G401.6 (cell line): ENCODE results near the gene NARS2.

ENCODE experiments used
- FAIRE-seq: peaks from 2 replicates; lab custom pipeline; 2012; peaks lifted over from hg19 to GRCh38; lab: Jason Lieb, UNC

Gene NARS2

GRCh38 chr11:78432956-78433355 lies 141.7 kb downstream of the NARS2 start:
- no peak for FAIRE-seq

- no peak for FAIRE-seq
Measured at GRCh38 chr11:78432058-78432515, 142.6 kb downstream of the NARS2 start.

- FAIRE-seq: no peak
Measured at GRCh38 chr11:78429660-78430059, 145.0 kb downstream of the NARS2 start.

DNA sequence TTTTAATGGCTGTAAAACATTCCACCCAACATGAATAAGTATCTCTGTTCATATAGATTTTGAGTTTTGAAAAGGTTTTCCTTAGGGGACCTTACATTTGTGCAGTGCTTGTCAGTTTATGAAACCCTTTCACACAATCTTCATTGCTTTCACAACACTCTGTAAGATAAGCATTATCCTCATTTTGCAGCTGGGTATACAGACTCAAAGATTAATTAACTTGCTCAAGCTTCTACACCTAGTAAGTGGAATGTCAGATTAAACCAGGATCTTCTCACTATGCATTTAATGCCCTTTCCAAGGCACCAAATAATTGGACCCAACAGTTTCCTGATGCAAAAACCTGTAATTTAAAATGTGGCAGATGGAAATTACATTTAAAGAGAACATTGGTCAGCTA lies 145.5 kb downstream of the NARS2 start:
- no peak for FAIRE-seq

DNA sequence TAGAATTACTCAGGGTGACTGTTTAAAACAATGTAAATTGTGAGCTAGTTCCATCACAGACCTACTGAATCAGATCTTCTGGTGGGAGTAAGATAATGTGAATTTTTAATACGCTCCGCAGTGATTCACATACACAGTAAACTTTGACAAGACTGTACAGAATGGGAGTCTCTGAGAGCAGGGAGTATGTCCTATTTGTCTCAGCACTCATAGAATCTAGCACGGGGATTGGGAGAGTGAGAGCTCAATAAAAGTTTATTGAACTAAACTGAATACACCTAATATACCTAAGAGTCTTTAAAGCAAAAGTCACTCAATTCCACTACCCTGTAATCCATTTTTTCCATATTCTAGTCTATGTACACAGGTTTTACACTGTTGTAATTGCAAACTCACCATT lies 145.9 kb downstream of the NARS2 start:
- FAIRE-seq: no peak

GRCh38 chr11:78428266-78428636 lies 146.4 kb downstream of the NARS2 start:
- no peak for FAIRE-seq

DNA sequence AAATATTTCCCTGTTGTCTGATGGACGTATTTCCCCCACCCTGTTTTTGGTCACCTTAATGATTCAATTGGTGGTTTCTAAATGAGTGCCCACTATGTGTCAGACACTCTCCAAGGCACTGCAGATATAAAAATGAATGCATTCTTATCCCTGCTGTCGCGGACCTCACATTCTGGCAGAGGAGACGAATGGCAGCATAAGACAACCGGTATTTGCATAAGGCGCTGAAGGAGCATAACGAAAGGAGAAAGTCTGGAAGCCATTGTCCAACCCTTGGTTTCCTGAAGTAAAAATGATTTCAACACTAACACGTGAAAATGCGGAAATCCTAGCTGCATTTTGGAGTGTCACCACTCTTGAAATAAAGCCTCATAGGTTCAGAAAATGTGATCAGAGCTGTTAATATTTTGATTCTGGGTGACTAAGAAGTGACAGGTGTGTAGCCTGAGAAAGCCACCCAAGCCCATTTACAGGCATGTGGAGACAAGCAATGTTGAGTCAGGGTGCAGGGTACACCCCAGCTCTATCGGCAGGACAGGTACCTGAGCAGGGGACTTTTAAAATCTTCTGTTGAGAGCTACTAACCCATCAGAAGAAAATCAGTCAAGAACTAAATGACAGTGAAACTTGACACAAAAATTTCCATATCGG lies 146.9 kb downstream of the NARS2 start:
- no peak for FAIRE-seq

DNA sequence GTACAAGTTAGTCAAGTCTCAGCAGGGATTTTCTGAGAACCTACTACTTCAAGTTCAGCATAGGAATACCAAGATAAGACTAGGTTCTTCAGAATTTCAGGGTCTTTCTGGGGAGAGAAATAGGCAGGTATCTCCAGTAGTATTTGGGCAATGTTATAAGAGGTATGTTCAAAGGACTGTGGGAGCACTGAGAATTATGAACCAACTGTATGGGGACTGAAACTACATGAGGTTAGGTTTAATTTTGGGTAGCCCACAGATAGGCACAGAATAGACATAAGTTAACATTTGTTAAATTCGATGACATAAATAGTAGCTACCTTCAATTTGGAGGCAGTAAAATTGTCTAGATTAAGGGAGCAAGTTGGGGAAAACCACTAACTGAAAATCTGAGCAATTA lies 147.8 kb downstream of the NARS2 start:
- FAIRE-seq: no peak

- FAIRE-seq: no peak
Measured at GRCh38 chr11:78425399-78426070, 149.1 kb downstream of the NARS2 start.

DNA sequence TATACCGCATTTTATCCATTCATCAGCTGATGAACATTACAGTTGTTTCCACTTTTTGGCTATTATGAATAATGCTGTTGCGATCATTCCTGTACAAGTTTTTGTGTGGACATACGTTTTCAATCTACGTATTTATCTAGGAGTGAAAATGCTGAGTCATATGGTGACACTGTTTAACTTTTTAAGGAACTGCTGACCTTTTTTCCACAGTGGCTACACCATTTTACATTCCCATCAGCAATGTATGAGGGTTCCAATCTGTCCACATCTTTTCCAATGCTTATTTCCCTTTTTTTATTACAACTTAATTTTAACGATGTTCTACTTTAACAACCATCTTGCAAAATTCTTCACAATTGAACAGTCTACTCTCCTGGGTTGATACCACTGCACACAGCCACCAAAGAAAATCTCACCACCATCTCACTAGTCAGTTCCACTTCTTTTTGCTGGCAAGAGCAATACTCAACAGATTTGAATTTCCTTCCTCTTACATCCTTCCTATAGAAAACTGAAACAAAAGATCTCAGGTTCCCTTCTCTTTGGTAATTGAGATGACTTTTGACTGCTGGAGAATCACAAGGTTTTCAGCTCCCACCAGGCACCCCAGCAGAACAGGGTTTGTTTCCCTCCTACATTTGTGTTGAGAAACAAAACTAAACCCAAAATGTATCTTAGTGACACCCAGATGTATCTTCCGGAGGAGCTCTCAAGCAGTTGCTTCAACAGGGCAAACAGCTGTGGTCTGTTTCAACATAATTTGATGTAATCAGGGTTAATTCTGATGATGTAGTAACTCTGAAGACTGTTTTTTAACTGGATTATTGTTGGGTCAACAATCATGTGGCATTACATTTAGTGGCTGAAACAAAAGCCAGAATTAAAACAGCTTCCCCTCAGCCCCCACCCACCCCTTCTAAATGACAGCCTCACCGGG lies 150.1 kb downstream of the NARS2 start:
- no peak for FAIRE-seq

GRCh38 chr11:78423241-78423640 lies 151.4 kb downstream of the NARS2 start:
- no peak for FAIRE-seq

- FAIRE-seq: no peak
Measured at GRCh38 chr11:78420796-78421209, 153.9 kb downstream of the NARS2 start.

GRCh38 chr11:78420255-78420764 lies 154.4 kb downstream of the NARS2 start:
- FAIRE-seq: no peak

GRCh38 chr11:78419327-78419726 lies 155.3 kb downstream of the NARS2 start:
- no peak for FAIRE-seq

DNA sequence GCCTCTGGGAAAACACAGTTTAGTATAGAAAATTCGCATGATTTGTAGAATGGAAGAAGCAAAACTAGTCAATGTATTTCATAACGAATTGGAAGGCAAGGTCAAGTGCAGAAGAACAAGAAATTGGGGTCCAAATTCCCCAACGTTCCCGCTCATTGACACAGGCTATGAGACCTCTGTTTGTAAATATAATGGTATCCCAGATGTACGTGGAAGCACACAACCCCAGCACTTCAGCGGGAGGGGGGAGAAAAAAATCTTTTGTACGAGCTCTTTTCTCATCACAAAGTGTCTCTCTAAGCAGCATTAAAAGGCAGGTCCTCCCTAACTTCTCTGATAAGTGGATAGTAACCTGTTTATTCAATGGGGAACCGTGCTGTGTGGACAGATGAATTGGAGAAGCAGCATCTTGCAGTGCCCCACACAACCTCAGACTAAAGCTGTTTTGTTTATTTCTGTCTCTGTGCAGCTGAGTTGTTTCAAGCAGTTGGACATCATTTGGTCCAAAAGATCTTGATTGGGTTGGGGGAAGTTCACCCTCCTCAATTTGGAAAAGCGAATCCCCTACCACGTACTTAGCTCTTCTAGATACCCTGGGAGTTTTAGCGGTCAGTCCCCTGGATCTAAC lies 156.0 kb downstream of the NARS2 start:
- no peak for FAIRE-seq

DNA sequence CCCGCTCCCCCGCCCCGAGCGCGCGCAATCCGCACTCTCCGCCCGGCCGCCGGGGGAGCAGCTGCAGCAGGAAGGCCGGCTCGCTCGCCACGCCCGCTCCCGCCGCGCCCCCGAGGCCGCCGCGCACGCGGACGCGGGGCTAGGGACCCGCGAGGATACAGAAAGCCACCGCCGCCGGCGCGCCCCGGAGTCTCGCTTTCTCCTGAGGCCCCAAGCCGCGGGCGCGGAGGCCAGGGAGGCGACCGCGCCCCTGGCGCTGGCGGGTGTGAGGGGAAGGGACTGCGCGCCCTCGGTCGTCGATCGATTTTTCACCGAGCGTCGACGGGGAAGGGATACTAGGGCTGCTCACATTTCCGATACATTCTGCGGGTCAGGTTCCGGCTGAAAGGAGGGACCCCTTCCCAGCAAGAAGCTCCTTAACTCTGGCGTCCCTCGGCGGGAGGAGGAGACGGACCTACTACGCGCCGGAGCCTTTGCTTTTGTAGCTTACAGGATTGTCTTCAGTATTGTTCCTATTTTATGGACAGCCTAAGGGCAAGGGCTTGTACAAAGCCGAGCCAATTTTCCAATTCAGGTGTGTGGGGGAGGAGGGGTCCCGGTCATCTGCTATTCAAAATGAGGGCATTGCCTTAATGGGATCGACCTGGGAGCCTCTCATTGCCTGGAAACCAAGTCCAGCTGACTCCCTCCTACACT lies 156.6 kb downstream of the NARS2 start:
- no peak for FAIRE-seq

- no peak for FAIRE-seq
Measured at GRCh38 chr11:78417175-78417887, 157.3 kb downstream of the NARS2 start, which contains the start of gene GAB2. Gene GAB2, minus strand, starts transcription at chr11:78417820. Its CDS starts 100 bp downstream, at chr11:78417720.

GRCh38 chr11:78416285-78417174 lies 158.1 kb downstream of the NARS2 start:
- FAIRE-seq: no peak

DNA sequence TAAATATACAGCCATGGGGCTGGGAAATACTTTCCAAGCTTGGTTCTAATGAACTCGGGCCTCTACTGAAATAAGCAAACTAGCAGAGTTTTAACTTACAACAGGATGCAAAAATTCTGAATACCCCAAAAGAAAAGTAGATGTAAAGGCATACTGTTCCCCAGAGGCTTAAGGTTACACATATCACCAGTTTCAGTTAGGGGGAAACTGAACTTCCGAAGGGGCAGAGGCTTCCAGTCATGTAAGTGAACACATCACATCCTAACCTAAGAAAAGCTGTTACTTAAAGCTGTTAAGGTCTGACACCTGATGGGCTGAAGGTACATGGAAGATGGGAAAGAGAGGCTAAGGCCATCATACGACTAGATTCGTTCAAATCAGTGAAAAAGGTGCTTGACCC lies 159.3 kb downstream of the NARS2 start:
- no peak for FAIRE-seq
